B cell (primary cell): ENCODE data around the gene PTGDR. TPM values are rescaled to one million over a fixed set of nuclear protein-coding genes. Genes with fewer than 3 reads are reported as not detected.

Source experiments
- ATAC-seq: fragments of 200-7000 bp; cut with Tn5 transposase; one replicate; pipeline ENCODE4 v1.10.0; 2021; ENCODE audit warnings: low read depth, mild to moderate bottlenecking, moderate number of reproducible peaks, moderate library complexity
- CTCF ChIA-PET: fragments of 350-600 bp; sonication (Branson Sonifier 250); formaldehyde crosslinking; loops from one replicate; lab custom pipeline; 2021; ENCODE audit warnings: antibody characterized with exemption, inconsistent platforms; lab: Charles Lee
- POLR2A ChIA-PET: fragments of 350-600 bp; sonication (Branson Sonifier 250); formaldehyde crosslinking; loops from one replicate; lab custom pipeline; 2021; ENCODE audit warnings: antibody characterized with exemption; lab: Charles Lee
- DNase-seq: peaks from one replicate; pipeline ENCODE4 v3.0.0; 2013
- H2AFZ ChIP-seq: 2 replicates; pipeline ENCODE4 v1.6.1; 2012; ENCODE audit warnings: mild to moderate bottlenecking, low read depth, low read length; ENCODE audit not compliant: insufficient read depth, poor library complexity, severe bottlenecking
- H3K27ac ChIP-seq, 2 donors: 1 replicate in 1 of 2; 2 replicates in 1 of 2; pipeline ENCODE4 v1.5.1; 2012 to 2013; ENCODE audit warnings: low read length in 2 of 2, mild to moderate bottlenecking in 2 of 2, moderate library complexity in 1 of 2
- H3K27me3 ChIP-seq, 4 experiments: fragments of 200-600 bp in 1 of 4; sonication (generic) in 1 of 4; replicated peaks in 1 of 4; 1 replicate in 2 of 4; 2 replicates in 2 of 4; pipeline versions ENCODE4 v1.6.1 to v1.7.0; 2013 to 2016; ENCODE audit warnings: low read length in 3 of 4, mild to moderate bottlenecking in 2 of 4, mixed read lengths in 1 of 4, moderate library complexity in 1 of 4; ENCODE audit not compliant: insufficient read depth in 4 of 4, control insufficient read depth in 3 of 4; ENCODE audit errors: control extremely low read depth in 1 of 4
- H3K36me3 ChIP-seq, 2 experiments: replicated peaks in 1 of 2; 1 replicate in 1 of 2; 2 replicates in 1 of 2; pipeline versions ENCODE4 v1.6.1 to v1.7.1; 2013; ENCODE audit warnings: low read length in 1 of 2; ENCODE audit not compliant: insufficient read depth in 2 of 2, control insufficient read depth in 1 of 2; ENCODE audit errors: control extremely low read depth in 1 of 2, extremely low read depth in 1 of 2
- H3K4me1 ChIP-seq, 2 donors: fragments of 200-600 bp in 1 of 2; sonication (generic) in 1 of 2; 1 replicate in 1 of 2; 2 replicates in 1 of 2; pipeline versions ENCODE4 v1.5.1 to v1.6.1; 2013 to 2017; ENCODE audit warnings: low read length in 2 of 2; ENCODE audit not compliant: control insufficient read depth in 2 of 2, insufficient read depth in 2 of 2
- H3K4me2 ChIP-seq: replicated peaks from 2 replicates; pipeline ENCODE3; 2012; ENCODE audit warnings: mild to moderate bottlenecking, low read depth, low read length; ENCODE audit not compliant: poor library complexity, severe bottlenecking
- H3K4me3 ChIP-seq, 5 experiments: fragments of 200-600 bp in 1 of 5; sonication (generic) in 1 of 5; 1 replicate in 3 of 5; 2 replicates in 2 of 5; pipeline versions ENCODE4 v1.5.1 to v1.7.0; 2011 to 2016; ENCODE audit warnings: low read length in 4 of 5, mild to moderate bottlenecking in 4 of 5, low read depth in 2 of 5, control low read depth in 1 of 5, moderate library complexity in 1 of 5; ENCODE audit not compliant: insufficient read depth in 1 of 5; ENCODE audit errors: control extremely low read depth in 1 of 5, extremely low read depth in 1 of 5
- H3K79me2 ChIP-seq: fragments of 200-600 bp; sonication (generic); one replicate; pipeline ENCODE4 v1.6.0; 2016; ENCODE audit warnings: low read length; ENCODE audit not compliant: control insufficient read depth, insufficient read depth
- H3K9ac ChIP-seq: fragments of 200-600 bp; sonication (generic); 2 replicates; pipeline ENCODE4 v1.6.1; 2017; ENCODE audit warnings: mild to moderate bottlenecking, low read length, moderate library complexity
- H3K9me3 ChIP-seq, 3 donors: one replicate each; pipeline versions ENCODE4 v1.6.1 to v1.7.1; 2013; ENCODE audit warnings: low read length in 2 of 3; ENCODE audit not compliant: control insufficient read depth in 2 of 3, insufficient read depth in 1 of 3; ENCODE audit errors: control extremely low read depth in 1 of 3
- H4K20me1 ChIP-seq: 2 replicates; pipeline ENCODE4 v1.6.0; 2012; ENCODE audit warnings: mild to moderate bottlenecking, low read length; ENCODE audit not compliant: insufficient read depth, control insufficient read depth, poor library complexity, severe bottlenecking
- H3K27ac Mint-ChIP-seq: one replicate; pipeline ENCODE4 v1.8.0; 2021; ENCODE audit warnings: mixed read lengths
- H3K27me3 Mint-ChIP-seq: one replicate; pipeline ENCODE4 v1.8.0; 2021; ENCODE audit warnings: mixed read lengths
- H3K4me1 Mint-ChIP-seq: one replicate; pipeline ENCODE4 v1.8.0; 2021; ENCODE audit warnings: mixed read lengths
- H3K4me3 Mint-ChIP-seq: one replicate; pipeline ENCODE4 v1.8.0; 2021; ENCODE audit warnings: mixed read lengths
- H3K9me3 Mint-ChIP-seq: one replicate; pipeline ENCODE4 v1.8.0; 2022; ENCODE audit warnings: mixed read lengths; ENCODE audit not compliant: insufficient read depth
- CTCF ChIP-seq: fragments of 200-600 bp; IDR thresholded peaks from one replicate; pipeline ENCODE4 v1.8.0; 2022; ENCODE audit warnings: antibody characterized with exemption, mild to moderate bottlenecking
- EZH2 ChIP-seq: IDR thresholded peaks from 2 replicates; pipeline ENCODE4 v1.6.1; 2012; ENCODE audit warnings: borderline replicate concordance, low read depth, mild to moderate bottlenecking, moderate library complexity, low read length; ENCODE audit not compliant: insufficient read depth, poor library complexity, severe bottlenecking
- WGBS: methylation state at CpG from one replicate; pipeline ENCODE4 v1.1.5; 2013; ENCODE audit warnings: missing lambda C conversion rate; ENCODE audit not compliant: insufficient coverage; 5-methylcytosine and 5-hydroxymethylcytosine counted together
- intact Hi-C: fragments of 100-400 bp; cut with micrococcal nuclease; formaldehyde crosslinking; loops from one replicate; pipeline ENCODE4 v1.10.0; 2022
- polyA plus RNA-seq: library from polyadenylated mRNA; depleted of rRNA; stranded (reverse); fragments of >200 nt; gene quantifications from 2 replicates; pipeline ENCODE4 v1.2.3, GENCODE V29; 2012
- total RNA-seq, 2 donors: library from RNA; stranded (reverse); fragments of 120-200 nt in 1 of 2; gene quantifications; 1 replicate in 1 of 2; 2 replicates in 1 of 2; pipeline versions ENCODE4 v1.2.3 to v1.2.4, GENCODE V29; 2013 to 2022

Gene PTGDR
- total and polyA plus RNA-seq, 2 donors (not counting 1 experiment from before 2014, with no cell fraction given) = 0.04 TPM; not detected in 1

GRCh38 chr14:52313462-52313861, 46.0 kb downstream of the PTGDR start:
- peaks cover 49% of the 10 kb centered on the region for H3K4me1 Mint-ChIP-seq
- H3K27me3 ChIP-seq = peaks cover 0 to 71% (median 47%) of the 10 kb centered on the region in 4 experiments
- H3K4me3 ChIP-seq = peak overlapping the region; percentile 37 to 54 (median 50)
- peak; percentile 18 for DNase-seq
- H3K4me3 Mint-ChIP-seq = peak overlapping the region; percentile 95
- no peak overlapping the region for H3K27ac ChIP-seq
- no peak for ATAC-seq
- peak overlapping the region; percentile 92 for H3K4me2 ChIP-seq
- ChIA-PET CTCF (no interaction called here), POLR2A (no interaction called here)
- H3K9me3 ChIP-seq = peaks cover 0 to 7% (median 2%) of the 10 kb centered on the region in 3 donors
- peak overlapping the region; percentile 64 for H3K9ac ChIP-seq
- no peak overlapping the region for H2AFZ ChIP-seq
- H3K27ac Mint-ChIP-seq = no peak overlapping the region
- no peaks in the 10 kb centered on the region for H4K20me1 ChIP-seq
- H3K4me1 ChIP-seq = peaks cover 49 to 57% of the 10 kb centered on the region in 2 donors
- H3K36me3 ChIP-seq = no peaks in the 10 kb centered on the region
- peaks cover 52% of the 10 kb centered on the region for H3K27me3 Mint-ChIP-seq
- intact Hi-C loops = loop anchor here (5.0 kb wide), 1 partner anchor 239 kb away; the partner anchor contains the start of genes GPR137C and TXNDC16
- no peaks in the 10 kb centered on the region for H3K79me2 ChIP-seq
- TF ChIP-seq EZH2 (no peak), CTCF (no peak)
- WGBS = 18% methylated on average over 9 of the region's 10 CpGs
- H3K9me3 Mint-ChIP-seq = no peaks in the 10 kb centered on the region

GRCh38 chr14:52313903-52314594, 46.6 kb downstream of the PTGDR start, which contains the start of gene PTGER2:
TSS of gene PTGER2 (plus strand) at chr14:52314312. CDS start at chr14:52314549, 237 bp downstream.
- Histone ChIP-seq H3K4me2 (peak within 1 kb of the TSS; percentile 92), H3K9ac (peak within 1 kb of the TSS; percentile 64), H3K27me3 (peaks cover 0 to 77% (median 52%) of the 10 kb centered on the region in 4 experiments), H4K20me1 (no peaks in the 10 kb centered on the region), H3K79me2 (no peaks in the 10 kb centered on the region), H3K36me3 (no peaks in the 10 kb centered on the region), H3K4me3 (peak within 1 kb of the TSS; percentile 37 to 54 (median 50)), H3K4me1 (peaks cover 49 to 57% of the 10 kb centered on the region in 2 donors), H3K9me3 (peaks cover 0 to 7% (median 2%) of the 10 kb centered on the region in 3 donors), H3K27ac (no peak within 1 kb of the TSS), H2AFZ (peak within 1 kb of the TSS; percentile 41)
- ChIA-PET POLR2A (no interaction called here), CTCF (interaction anchor here (1.1 kb wide), 1 partner anchor 9 kb away, joined by 3 read pairs; no protein-coding TSS in a partner anchor)
- H3K27me3 Mint-ChIP-seq = peaks cover 57% of the 10 kb centered on the region
- intact Hi-C loops = loop anchor here (5.0 kb wide), 1 partner anchor 238 kb away; the partner anchor contains the start of genes GPR137C and TXNDC16
- peak within 1 kb of the TSS; percentile 95 for H3K4me3 Mint-ChIP-seq
- peak within 1 kb of the TSS; percentile 3 for H3K27ac Mint-ChIP-seq
- H3K4me1 Mint-ChIP-seq = peaks cover 49% of the 10 kb centered on the region
- DNase-seq = peak; percentile 58
- TF ChIP-seq EZH2 = no peak
- H3K9me3 Mint-ChIP-seq = no peaks in the 10 kb centered on the region
- peak; percentile 56 for ATAC-seq
- 1% methylated on average over 72 of the region's 73 CpGs for WGBS
